NCI-H1436 treated with DMSO at 0.1 percent for 48 hours (cell line): ENCODE results near the gene PLXDC2.

Experiments used
- DNase-seq: peaks from one replicate; lab custom pipeline; 2025; lab: John Stamatoyannopoulos, UW

The PLXDC2 gene

GRCh38 chr10:19941206-19941880 lies 125.1 kb downstream of the PLXDC2 start:
- no peak for DNase-seq

DNA sequence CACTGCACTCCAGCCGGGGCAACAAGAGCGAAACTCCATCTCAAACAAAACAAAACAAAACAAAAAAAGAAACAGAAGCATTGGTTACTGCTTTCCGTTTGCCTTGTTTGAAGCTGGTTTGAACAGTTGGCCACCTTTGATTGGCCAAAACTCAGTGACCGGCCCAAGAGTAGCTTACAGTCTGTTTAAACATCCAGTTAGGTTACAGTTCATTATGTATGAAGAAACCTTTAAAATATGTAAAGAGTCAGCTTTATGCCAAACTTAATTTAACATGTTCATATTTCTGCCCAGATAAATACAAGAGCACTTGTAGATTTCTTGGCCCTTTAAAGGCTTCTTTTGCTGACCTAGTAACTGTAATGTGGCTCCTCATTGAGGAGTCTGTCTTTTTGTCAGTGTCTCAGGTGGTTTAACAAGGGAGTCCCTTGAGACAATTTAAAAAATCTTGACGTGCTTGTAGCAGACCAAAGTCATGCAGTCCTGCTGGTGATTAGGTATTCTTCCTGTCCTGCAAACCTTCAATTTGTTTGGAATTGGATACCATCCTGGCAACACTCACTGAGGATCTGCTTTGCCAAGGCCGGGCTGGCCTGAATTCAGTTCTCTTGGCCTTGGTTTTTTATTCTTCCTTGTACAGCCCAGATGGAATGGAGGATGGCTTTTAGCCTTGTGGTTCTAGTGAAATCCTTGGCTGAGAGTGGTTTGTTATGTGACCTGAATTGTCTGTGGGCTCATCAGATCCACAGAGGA lies 128.9 kb downstream of the PLXDC2 start:
- no peak for DNase-seq

- no peak for DNase-seq
These were observed 130.0 kb downstream of the PLXDC2 start for GRCh38 chr10:19946245-19946644.

DNA sequence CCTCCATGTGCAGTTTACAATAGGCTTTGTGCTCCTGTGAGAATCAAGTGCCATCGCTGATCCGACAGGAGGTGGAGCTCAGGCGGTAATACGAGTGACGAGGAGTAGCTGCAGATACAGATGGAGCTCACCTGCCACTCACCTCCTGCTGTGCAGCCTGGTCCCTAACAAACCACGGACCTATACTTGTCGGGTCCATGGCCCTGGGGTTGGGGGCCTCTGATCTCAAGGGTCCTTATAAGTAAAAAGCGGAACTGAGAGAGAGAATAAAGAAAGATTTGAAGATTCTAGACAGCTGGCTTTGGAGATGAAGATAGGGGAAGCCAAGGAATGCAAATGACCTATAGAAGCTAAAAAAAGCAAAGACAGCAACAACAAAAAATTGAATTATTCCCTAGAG lies 130.6 kb downstream of the PLXDC2 start:
- no peak for DNase-seq

GRCh38 chr10:19947215-19947614 lies 131.0 kb downstream of the PLXDC2 start:
- DNase-seq, result no peak

DNA sequence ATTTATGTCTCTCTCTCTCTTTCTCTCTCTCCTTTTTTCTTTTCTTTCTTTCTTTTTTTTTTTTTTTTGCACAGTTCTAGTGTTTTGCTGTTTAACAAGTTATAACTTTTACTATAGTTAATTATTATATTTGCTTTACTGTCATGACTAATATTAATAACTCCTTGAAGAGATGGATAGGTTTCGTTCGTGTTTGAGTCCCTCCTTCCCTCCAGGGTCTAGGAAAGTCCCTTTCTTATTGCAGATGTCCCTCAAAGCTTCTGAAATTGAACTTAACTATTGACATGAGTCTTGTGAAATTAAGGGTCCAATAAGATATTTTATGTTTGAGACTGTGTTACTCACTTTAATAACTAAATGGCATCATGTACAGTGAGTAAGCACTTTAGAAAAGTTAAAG lies 131.4 kb downstream of the PLXDC2 start:
- DNase-seq, result no peak

DNA sequence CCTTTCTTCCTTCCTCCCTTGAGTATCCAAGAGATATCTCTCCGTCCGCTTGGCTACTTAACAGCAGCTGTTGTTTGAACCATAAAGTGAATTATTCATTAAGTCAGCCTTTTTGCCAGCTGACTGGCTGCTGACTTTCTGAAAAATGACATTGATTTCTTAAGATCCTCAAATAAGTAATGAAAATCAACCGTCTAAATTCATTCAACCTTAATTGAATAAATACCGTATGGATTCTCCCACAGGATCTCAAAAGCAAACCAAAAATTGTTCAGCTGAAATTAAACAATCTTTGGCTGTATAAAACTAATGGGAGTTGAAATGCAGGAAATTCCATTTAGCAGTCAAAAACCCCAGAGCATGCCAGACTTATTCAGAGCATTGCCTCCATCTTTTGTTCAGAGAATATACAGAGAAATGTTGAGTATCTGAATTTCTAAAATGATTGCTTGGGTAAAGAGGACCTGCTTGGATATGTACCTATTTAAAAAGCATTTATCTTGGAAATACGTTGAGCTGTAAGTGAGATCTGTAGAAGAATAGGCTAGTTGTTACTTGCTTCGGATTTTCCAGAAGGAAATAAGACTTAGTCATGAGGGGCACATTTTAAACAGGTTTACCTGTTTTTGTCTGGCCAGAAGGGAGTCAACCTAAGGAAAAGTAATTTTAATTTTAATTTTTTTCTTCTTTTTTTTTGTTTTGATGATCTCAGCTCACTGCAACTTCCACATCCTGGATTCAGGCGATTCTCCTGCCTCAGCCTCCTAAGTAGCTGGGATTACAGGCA lies 136.2 kb downstream of the PLXDC2 start:
- DNase-seq, result no peak

GRCh38 chr10:19954601-19955000 lies 138.4 kb downstream of the PLXDC2 start:
- DNase-seq, result no peak

GRCh38 chr10:19956516-19957032 lies 140.3 kb downstream of the PLXDC2 start:
- no peak for DNase-seq

DNA sequence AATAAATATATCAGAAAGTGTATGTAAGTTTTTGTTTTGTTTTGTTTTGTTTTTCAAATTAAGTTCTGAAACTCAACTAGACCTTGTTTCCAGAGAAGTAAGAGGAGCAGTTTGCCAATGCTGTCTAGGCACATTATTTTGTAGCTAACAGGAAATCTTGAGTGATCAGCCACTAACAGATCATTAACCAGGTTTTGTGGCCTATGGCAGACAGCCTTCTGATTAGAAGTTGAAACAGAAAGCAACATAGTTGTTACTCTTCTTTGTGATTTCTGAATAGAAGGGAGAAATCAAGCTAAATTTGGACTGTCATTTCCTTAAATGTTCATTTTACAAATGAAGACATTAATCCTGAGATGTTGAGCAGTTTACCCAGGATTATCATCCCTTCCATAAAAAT lies 142.6 kb downstream of the PLXDC2 start:
- DNase-seq, result no peak

GRCh38 chr10:19961076-19962053 lies 145.1 kb downstream of the PLXDC2 start:
- no peak for DNase-seq

DNA sequence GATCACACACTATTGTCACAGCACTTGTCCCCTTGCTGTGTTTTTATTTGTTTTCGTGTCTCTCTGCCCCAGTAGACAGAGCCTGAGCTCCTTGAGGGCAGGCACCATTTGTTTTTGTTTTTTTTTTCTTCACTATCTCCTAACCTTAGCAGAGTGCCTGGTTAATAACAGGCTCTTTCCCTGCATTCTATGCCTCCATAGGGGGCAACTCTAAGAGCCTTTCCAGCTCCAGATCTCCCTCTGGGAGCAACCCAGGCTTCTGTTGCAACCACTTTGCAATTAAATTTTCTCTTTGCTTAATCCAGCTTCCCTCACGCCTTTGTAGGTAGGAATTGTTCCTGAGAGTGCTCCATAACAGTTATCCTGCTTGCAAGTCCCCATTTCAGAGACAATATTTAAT lies 148.4 kb downstream of the PLXDC2 start:
- DNase-seq, result no peak

GRCh38 chr10:19966751-19967150 lies 150.5 kb downstream of the PLXDC2 start:
- no peak for DNase-seq

DNA sequence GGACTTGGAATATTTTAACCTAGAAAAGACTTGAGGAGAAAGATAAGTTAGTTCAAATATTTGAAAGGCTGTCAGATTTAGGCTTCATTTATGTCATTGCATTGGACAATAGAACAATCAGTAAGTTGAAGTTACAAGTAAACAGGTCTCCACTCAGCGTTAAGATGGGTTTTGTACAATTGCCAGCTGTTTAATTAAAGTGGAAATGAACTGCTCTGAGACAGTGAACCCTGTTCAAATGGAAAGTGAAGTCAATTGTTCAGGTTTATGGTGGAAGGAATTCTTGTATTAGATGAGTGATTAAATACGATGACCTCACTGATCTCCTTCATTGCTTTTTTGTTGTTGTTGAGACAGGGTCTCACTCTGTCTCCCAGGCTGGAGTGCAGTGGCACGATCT lies 151.7 kb downstream of the PLXDC2 start:
- DNase-seq, result no peak

GRCh38 chr10:19968745-19969144 lies 152.5 kb downstream of the PLXDC2 start:
- DNase-seq, result no peak

DNA sequence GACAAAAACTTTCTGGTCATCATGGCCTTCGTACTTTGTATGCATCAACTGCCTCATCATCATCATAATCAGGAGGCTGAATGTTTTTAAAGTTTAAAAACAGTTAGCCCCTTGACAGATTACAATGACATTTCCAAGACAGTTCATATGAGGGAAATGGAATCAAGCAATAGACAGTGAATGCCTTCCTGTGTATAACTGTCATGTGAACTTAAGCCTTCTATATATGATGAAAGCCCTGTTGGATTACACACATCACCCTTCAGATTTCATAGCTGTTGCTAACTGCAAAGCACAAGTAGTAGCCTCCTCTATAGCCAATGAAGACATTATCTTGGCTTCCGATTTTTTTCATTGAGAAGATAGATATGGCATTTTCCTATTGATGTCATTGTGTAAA lies 154.0 kb downstream of the PLXDC2 start:
- no peak for DNase-seq

DNA sequence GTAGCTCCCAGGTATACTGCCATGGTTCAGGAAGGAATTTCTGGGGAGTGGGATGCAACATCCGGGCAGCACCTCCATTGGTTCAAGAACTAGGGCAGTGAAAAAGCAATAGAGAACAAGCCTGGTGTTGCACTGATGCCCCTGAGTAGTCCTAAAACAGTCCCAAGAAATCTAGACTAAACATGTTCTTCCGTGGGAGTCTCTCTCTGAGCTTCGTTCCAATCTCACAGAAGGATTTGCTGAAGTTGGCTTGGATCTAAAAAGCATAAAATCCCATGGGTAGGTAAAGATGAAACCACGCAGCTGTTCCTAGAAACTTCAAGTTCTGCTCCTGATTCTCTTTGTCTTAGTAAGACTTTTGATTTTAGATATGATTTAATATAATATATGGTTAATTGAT lies 154.5 kb downstream of the PLXDC2 start:
- no peak for DNase-seq

GRCh38 chr10:19971343-19972052 lies 155.3 kb downstream of the PLXDC2 start:
- DNase-seq, result no peak

- DNase-seq, result no peak
These were observed 157.9 kb downstream of the PLXDC2 start for GRCh38 chr10:19974138-19974537.

DNA sequence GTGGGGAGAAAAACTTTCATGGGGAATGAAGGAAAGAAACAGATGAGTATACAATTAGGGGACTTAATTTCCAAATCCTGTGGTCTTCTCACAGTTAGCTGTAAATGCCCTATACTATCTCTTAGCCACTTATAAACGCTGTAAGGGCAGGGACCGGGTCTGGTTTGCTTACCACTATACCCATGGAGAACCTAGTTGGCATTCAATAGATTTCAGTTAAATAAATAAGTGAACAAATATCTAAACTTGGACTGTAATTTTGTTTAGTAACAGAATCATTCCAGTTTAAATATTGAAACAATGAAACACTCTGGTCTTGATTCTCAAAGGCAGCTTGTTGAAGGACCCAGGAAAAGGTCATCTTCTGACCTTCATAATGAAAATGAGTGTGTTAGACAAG lies 158.3 kb downstream of the PLXDC2 start:
- no peak for DNase-seq

DNA sequence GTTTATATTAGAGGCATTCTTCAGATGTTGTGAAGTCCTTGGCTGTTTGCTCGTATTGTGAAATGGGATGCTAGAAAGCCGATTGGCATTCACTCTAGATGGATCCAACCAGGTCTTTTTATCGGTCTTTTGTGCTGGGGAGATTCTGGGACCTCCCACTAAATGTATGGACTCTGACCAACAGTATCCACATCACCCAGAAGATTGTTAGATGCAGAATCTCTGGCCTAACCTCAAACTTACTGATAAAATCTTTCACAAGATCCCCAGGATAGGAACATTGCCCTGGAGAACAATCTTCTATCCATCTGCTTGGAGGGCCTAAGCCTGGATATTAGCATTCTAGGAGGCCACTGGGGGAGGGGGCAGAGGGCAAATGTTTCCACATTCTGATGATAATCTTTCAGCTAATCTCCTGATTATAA lies 160.9 kb downstream of the PLXDC2 start:
- no peak for DNase-seq
